ENCODE measurements around the gene PHAF1. TPM values are rescaled to one million over a fixed set of nuclear protein-coding genes. Genes with fewer than 3 reads are reported as not detected.

The PHAF1 gene
- total RNA-seq, 4 donors from 2014 or later, result 11.4 to 30.6 (median 20.4) TPM

GRCh38 chr16:67165121-67166078, 55.7 kb downstream of the PHAF1 start:
- no peaks in the 10 kb centered on the region for H3K9me3 ChIP-seq
- peak overlapping the region in 2 of 4 donors; percentile 7 to 31 for H3K27ac ChIP-seq
- H3K4me1 ChIP-seq, result peaks cover 14 to 64% (median 43%) of the 10 kb centered on the region in 4 donors
- no peaks in the 10 kb centered on the region for H3K36me3 ChIP-seq
- peaks cover 0 to 3% of the 10 kb centered on the region in 2 donors for H3K27me3 ChIP-seq
- TF ChIP-seq CTCF (IDR thresholded peaks at IDR 0.05), result no peak
- no peak for TF ChIP-seq POLR2A (IDR thresholded peaks at IDR 0.05)
- DNase-seq, result peak in 1 of 3 donors; percentile 48
- peak overlapping the region in 2 of 4 donors; percentile 39 to 57 for H3K4me3 ChIP-seq

- no peak for DNase-seq
- Histone ChIP-seq H3K36me3 (no peaks in the 10 kb centered on the region), H3K27ac (no peak overlapping the region), H3K4me1 (peaks cover 18 to 68% (median 46%) of the 10 kb centered on the region in 4 donors), H3K27me3 (peaks cover 0 to 3% of the 10 kb centered on the region in 2 donors), H3K9me3 (no peaks in the 10 kb centered on the region), H3K4me3 (no peak overlapping the region)
- TF ChIP-seq CTCF (IDR thresholded peaks at IDR 0.05), result no peak
- no peak for TF ChIP-seq POLR2A (IDR thresholded peaks at IDR 0.05)
Measured at GRCh38 chr16:67166110-67166547, 56.4 kb downstream of the PHAF1 start.

GRCh38 chr16:67166598-67167168, 56.9 kb downstream of the PHAF1 start:
- Histone ChIP-seq H3K4me1 (peaks cover 18 to 63% (median 46%) of the 10 kb centered on the region in 4 donors), H3K4me3 (no peak overlapping the region), H3K9me3 (no peaks in the 10 kb centered on the region), H3K27me3 (peaks cover 0 to 3% of the 10 kb centered on the region in 2 donors), H3K36me3 (no peaks in the 10 kb centered on the region), H3K27ac (no peak overlapping the region)
- DNase-seq, result no peak
- TF ChIP-seq POLR2A (IDR thresholded peaks at IDR 0.05) (no peak), CTCF (IDR thresholded peaks at IDR 0.05) (no peak)

- H3K27ac ChIP-seq, result no peak overlapping the region
Measured at GRCh38 chr16:67167588-67167987, 57.8 kb downstream of the PHAF1 start.

More at GRCh38 chr16:67167588-67167987, 57.8 kb downstream of the PHAF1 start:
- no peak overlapping the region for H3K4me3 ChIP-seq
- peaks cover 0 to 3% of the 10 kb centered on the region in 2 donors for H3K27me3 ChIP-seq
- H3K4me1 ChIP-seq, result peaks cover 18 to 56% (median 44%) of the 10 kb centered on the region in 4 donors
- TF ChIP-seq CTCF (IDR thresholded peaks at IDR 0.05), result no peak
- TF ChIP-seq POLR2A (IDR thresholded peaks at IDR 0.05), result no peak
- no peak for DNase-seq
- H3K9me3 ChIP-seq, result no peaks in the 10 kb centered on the region
- no peaks in the 10 kb centered on the region for H3K36me3 ChIP-seq

Data from Peyer's patch (tissue), 4 donors.